ENCODE results near the gene NT5DC4.

NT5DC4 gene

GRCh38 chr2:112774536-112775285 lies 53.9 kb downstream of the NT5DC4 start:
- Histone ChIP-seq H3K27me3 (ENCODE audit: insufficient read depth, poor library complexity, severe bottlenecking) (no peaks in the 10 kb centered on the region), H3K27ac (replicated peaks) (no peak overlapping the region), H3K4me3 (replicated peaks; ENCODE audit: insufficient read depth, low read length) (no peak overlapping the region)
- TF ChIP-seq POLR2AphosphoS5 (IDR thresholded peaks at IDR 0.05; ENCODE audit: low read depth) (no peak), REST (IDR thresholded peaks at IDR 0.05; ENCODE audit: insufficient replicate concordance, low read depth) (no peak), CTCF (IDR thresholded peaks at IDR 0.05; ENCODE audit: insufficient read depth, low read length) (no peak), GABPA (IDR thresholded peaks at IDR 0.05; ENCODE audit: low read depth) (no peak), SPI1 (IDR thresholded peaks at IDR 0.05; ENCODE audit: borderline replicate concordance, low read depth) (no peak)
- DNase-seq (ENCODE audit: low read depth in 1 of 2, low spot score in 1 of 2): no peak

- Histone ChIP-seq H3K4me3 (replicated peaks; ENCODE audit: insufficient read depth, low read length) (no peak overlapping the region), H3K27ac (replicated peaks) (no peak overlapping the region), H3K27me3 (ENCODE audit: insufficient read depth, poor library complexity, severe bottlenecking) (no peaks in the 10 kb centered on the region)
- no peak for DNase-seq (ENCODE audit: low read depth in 1 of 2, low spot score in 1 of 2)
- TF ChIP-seq CTCF (IDR thresholded peaks at IDR 0.05; ENCODE audit: insufficient read depth, low read length) (no peak), POLR2AphosphoS5 (IDR thresholded peaks at IDR 0.05; ENCODE audit: low read depth) (no peak), GABPA (IDR thresholded peaks at IDR 0.05; ENCODE audit: low read depth) (no peak), REST (IDR thresholded peaks at IDR 0.05; ENCODE audit: insufficient replicate concordance, low read depth) (no peak), SPI1 (IDR thresholded peaks at IDR 0.05; ENCODE audit: borderline replicate concordance, low read depth) (no peak)
Measured at GRCh38 chr2:112776113-112776512, 55.3 kb downstream of the NT5DC4 start.

- no peak for TF ChIP-seq SPI1 (IDR thresholded peaks at IDR 0.05; ENCODE audit: borderline replicate concordance, low read depth)
- TF ChIP-seq GABPA (IDR thresholded peaks at IDR 0.05; ENCODE audit: low read depth): no peak
- no peak for TF ChIP-seq REST (IDR thresholded peaks at IDR 0.05; ENCODE audit: insufficient replicate concordance, low read depth)
- no peak for TF ChIP-seq POLR2AphosphoS5 (IDR thresholded peaks at IDR 0.05; ENCODE audit: low read depth)
- TF ChIP-seq CTCF (IDR thresholded peaks at IDR 0.05; ENCODE audit: insufficient read depth, low read length): no peak
- Histone ChIP-seq H3K27me3 (ENCODE audit: insufficient read depth, poor library complexity, severe bottlenecking) (no peaks in the 10 kb centered on the region), H3K27ac (replicated peaks) (no peak overlapping the region), H3K4me3 (replicated peaks; ENCODE audit: insufficient read depth, low read length) (no peak overlapping the region)
- no peak for DNase-seq (ENCODE audit: low read depth in 1 of 2, low spot score in 1 of 2)
Measured at GRCh38 chr2:112777036-112777435, 56.2 kb downstream of the NT5DC4 start.

Data from HL-60 (cell line).